Measurements from ENCODE around the gene TFF2.
A peak's percentile ranks its signal among the peaks of the same experiment; 100 is the strongest.

The TFF2 gene

GRCh38 chr21:42350927-42351426 lies at the start of gene TFF2:
TSS of gene TFF2 (minus strand) at chr21:42350994. CDS start at chr21:42350957, 37 bp downstream.
- DNase-seq = no peak

GRCh38 chr21:42400525-42400924 lies 49.7 kb upstream of the TFF2 start:
- peak; percentile 38 for DNase-seq

- DNase-seq = no peak
Observed at GRCh38 chr21:42398436-42399028, 47.7 kb upstream of the TFF2 start.

GRCh38 chr21:42397746-42398394 lies 47.1 kb upstream of the TFF2 start:
- no peak for DNase-seq

- DNase-seq = no peak
Observed at GRCh38 chr21:42396799-42397745, 46.3 kb upstream of the TFF2 start.

- no peak for DNase-seq
Observed at GRCh38 chr21:42395905-42396651, 45.3 kb upstream of the TFF2 start, which contains the start of gene TMPRSS3. TSS of gene TMPRSS3 (minus strand) at chr21:42396052. CDS start at chr21:42395417, 635 bp downstream.

GRCh38 chr21:42395302-42395701 lies 44.5 kb upstream of the TFF2 start:
- no peak for DNase-seq

GRCh38 chr21:42393443-42393950 lies 42.7 kb upstream of the TFF2 start:
- no peak for DNase-seq

- no peak for DNase-seq
Observed at GRCh38 chr21:42392731-42393442, 42.1 kb upstream of the TFF2 start.

GRCh38 chr21:42391297-42391696 lies 40.5 kb upstream of the TFF2 start:
- no peak for DNase-seq

- no peak for DNase-seq
Observed at GRCh38 chr21:42390696-42391095, 39.9 kb upstream of the TFF2 start.

GRCh38 chr21:42390193-42390592 lies 39.4 kb upstream of the TFF2 start:
- no peak for DNase-seq

- no peak for DNase-seq
Observed at GRCh38 chr21:42389449-42389835, 38.6 kb upstream of the TFF2 start.

- no peak for DNase-seq
Observed at GRCh38 chr21:42388740-42389448, 38.1 kb upstream of the TFF2 start.

GRCh38 chr21:42387843-42388340 lies 37.1 kb upstream of the TFF2 start:
- no peak for DNase-seq

- DNase-seq = no peak
Observed at GRCh38 chr21:42387164-42387563, 36.4 kb upstream of the TFF2 start.

GRCh38 chr21:42386034-42386591 lies 35.3 kb upstream of the TFF2 start:
- no peak for DNase-seq

GRCh38 chr21:42385619-42386018 lies 34.8 kb upstream of the TFF2 start:
- DNase-seq = no peak

GRCh38 chr21:42384989-42385388 lies 34.2 kb upstream of the TFF2 start:
- DNase-seq = no peak

GRCh38 chr21:42384156-42384945 lies 33.6 kb upstream of the TFF2 start:
- no peak for DNase-seq

All from activated naive CD4-positive, alpha-beta T cell treated with Interleukin-2 at 50 U/mL for 16 hours (primary cell).